Left forelimb (tissue), 1 donor: Measurements from ENCODE around the gene TRAPPC2L.
"Not testable (repeated sequence)": the region's sequence is repeated elsewhere in the genome, so short reads cannot be mapped to it uniquely, and the experiment has no call there.

Experiments used
- DNase-seq: peaks from one replicate; pipeline ENCODE4 v3.0.0-alpha.2; 2018; ENCODE audit warnings: low spot score

TRAPPC2L gene

DNA sequence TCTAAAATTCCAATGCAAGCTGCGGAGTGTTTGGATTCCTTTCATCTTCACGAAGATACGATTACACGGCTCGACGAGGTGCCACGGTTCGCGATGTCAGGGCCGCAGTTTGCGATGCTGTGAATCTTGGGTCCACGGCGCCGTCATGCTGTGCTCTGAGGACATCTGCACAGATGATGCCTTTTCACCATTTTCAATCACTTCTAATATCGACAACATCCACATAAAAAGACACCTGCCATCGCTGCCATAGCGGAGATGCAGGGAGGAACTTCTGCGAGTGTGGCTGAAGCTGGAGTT, 38.4 kb upstream of the TRAPPC2L start:
- no peak for DNase-seq

GRCh38 chr16:88819126-88819525, 37.8 kb upstream of the TRAPPC2L start:
- no peak for DNase-seq

- no peak for DNase-seq
These were observed 36.4 kb upstream of the TRAPPC2L start for GRCh38 chr16:88820385-88821025.

GRCh38 chr16:88821168-88821850, 35.6 kb upstream of the TRAPPC2L start:
- no peak for DNase-seq

DNA sequence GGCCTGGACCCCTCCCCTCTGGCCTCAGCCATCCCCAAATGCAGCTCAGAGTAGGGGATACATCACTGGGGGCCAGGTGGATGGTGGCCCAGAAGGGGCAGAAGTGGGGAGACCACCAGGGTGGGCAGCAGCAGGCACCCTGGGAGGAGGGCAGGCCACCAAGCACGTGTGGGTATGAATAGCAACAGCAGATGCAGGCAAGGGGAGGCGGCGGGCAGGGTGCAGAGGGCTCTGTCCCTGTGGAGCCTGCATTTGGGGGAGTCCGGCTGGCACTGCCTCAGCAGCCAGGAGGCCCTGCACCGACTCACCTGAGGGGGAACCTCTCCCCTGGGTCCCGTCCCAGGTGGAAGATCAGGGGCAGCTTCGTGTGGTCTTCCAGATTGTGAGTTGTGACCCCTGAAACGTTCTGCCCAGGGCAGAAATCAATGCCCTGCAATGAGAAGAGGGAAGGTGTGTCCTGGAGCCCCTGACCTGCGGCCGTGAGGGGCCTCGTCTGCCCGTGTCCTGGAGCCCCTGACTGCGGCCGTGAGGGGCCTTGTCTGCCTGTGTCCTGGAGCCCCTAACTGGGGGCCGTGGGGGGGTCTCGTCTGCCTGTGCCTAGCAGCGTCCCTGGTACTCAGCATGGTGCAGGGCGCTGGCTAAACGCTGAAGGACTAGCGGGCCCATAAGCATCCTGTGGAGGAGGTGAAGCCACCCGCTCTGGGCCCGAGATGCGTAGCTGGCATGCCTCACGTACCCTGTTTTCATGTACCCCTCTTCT, 34.5 kb upstream of the TRAPPC2L start:
- DNase-seq: no peak

GRCh38 chr16:88823646-88824045, 33.3 kb upstream of the TRAPPC2L start:
- not testable (repeated sequence) for DNase-seq

GRCh38 chr16:88824256-88825077, 32.5 kb upstream of the TRAPPC2L start:
- no peak for DNase-seq

DNA sequence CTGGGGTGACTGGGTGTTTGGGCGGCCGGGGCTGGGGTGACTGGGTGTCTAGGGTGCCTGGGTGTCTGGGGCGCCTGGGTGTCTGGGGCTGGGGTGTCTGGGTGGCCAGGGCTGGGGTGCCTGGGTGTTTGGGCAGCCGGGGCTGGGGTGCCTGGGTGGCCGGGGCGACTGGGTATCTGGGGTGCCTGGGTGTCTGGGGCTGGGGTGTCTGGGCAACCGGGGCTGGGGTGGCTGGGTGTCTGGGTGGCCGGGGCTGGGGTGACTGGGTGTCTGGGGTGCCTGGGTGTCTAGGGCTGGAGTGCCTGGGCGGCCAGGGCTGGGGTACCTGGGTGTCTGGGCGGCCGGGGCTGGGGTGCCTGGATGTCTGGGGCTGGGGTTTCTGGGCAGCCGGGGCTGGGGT, 31.8 kb upstream of the TRAPPC2L start:
- no peak for DNase-seq

DNA sequence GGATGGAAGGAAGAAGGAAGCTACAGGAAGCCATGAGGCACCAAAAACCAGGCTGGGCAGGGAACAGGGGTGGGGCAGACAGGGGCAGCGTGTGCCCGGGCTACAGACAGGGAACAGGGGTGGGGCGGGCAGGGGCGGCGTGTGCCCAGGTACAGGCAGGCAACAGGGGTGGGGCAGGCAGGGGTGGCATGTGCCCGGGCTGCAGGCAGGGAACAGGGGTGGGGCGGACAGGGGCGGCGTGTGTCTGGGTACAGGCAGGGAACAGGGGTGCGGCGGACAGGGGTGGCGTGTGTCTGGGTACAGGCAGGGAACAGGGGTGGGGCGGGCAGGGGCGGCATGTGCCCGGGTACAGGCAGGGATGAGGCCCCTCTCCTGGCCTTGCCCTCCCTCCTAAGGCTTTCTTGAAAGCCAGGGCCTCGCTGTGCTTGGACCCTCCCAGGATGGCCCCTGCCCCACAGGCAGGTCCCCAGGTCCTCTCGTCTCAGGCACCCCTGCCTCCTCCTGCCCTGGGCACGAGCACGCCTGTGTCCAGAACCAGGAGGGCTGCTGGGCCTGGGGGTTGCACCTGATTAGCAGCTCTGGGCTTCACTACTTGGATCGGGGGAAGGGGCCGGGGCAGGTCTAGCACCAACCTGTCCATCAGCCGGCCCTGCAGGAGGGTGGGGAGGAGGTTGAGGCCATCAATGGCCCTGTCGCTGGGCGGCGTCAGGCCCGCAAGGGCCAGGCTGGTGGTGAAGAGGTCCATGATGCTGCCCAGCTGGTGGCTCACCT, 30.7 kb upstream of the TRAPPC2L start:
- DNase-seq: no peak

DNA sequence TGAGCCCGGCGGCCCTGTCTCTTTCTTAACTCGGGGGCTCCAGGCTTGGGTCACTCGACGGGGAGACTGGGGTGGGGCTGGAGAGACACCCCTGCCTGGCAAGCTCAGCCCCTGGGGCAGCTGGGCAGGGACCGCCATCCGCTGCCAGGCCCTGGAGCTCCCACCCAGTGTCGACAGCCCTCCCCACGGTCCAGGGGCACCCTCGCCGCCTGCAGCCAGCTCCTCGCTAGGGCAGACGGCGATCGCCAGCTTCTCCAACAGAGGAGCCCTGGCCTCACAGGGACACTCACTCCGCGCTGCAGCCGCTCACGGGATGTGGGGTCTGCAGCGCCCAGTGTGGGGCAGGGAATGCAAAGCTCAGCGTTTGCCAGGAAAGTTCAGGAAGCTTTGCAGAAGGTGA, 29.2 kb upstream of the TRAPPC2L start:
- no peak for DNase-seq

DNA sequence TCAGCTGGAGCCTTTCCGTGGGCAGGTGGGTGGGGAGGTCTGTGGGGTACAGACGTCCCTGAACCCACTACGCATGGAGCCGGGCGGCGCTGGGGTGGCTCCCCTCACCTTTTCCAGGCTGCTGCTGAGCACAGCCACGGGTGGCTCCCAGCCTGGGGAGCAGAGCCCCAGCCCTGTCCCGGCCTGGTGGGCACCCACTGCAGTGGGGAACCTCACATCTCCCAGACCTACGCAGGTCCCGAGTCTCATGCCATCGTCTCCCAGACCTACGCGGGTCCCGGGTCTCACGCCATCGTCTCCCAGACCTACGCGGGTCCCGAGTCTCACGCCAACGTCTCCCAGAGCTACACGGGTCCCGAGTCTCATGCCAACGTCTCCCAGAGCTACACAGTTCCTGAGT, 28.2 kb upstream of the TRAPPC2L start:
- no peak for DNase-seq

DNA sequence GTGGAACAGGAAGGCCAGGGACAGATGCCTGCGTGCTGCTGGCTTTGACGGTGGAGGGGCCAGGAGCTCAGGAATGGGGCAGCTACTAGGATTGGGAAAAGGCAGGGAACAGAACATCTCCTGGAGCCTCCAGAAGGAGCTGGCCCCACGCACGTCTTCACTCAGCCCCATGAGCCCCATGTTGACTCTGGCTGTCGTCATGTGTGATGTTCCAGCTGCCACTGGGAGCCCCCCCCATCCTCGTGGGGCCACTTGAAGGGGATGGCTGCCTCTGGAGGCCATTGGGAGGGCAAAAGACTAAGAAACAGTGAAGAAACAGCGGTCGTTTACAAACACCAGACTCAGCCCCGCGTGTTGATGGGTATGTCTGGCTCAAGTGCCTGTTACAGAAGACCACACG, 26.7 kb upstream of the TRAPPC2L start:
- no peak for DNase-seq

DNA sequence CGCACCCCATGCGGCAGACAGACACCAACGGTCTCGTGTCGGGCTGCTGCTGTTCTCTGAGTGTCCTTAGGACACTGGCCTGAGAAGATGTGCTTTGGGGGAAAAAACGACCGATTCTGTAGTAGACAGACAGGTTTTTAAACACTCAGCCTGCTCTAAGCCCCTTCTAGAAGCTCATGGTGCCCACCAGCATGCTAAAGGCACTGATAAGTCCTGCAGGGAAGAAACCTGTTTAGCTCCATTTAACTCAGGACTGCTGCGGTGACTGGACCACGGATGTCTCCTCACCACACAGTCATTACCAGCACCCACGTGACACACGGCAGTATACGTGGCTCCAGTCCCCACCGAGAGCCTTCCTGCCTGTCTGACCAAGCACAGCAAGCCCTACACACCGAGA, 26.1 kb upstream of the TRAPPC2L start:
- no peak for DNase-seq

DNA sequence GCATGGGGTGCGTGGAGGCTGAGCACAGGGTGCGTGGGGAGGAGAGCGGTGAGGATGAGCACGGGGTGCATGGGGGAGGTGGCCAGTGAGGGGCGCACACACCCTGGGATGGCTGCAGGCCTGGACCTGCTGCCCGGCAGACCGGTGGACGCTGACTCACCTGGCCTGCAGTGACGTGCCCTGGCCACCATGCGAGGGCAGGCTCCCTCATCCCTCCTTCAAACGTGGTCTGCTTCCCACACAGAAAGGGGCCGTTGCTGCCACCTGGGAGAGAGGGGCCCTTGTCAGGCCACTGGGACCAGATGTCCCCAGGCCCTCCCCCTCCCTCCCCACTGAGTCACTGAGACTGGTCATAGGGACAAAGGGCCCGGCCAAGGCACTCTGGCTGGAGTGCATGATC, 25.1 kb upstream of the TRAPPC2L start:
- no peak for DNase-seq

- DNase-seq: no peak
These were observed 23.8 kb upstream of the TRAPPC2L start for GRCh38 chr16:88833086-88833485.

- DNase-seq: no peak
These were observed 22.3 kb upstream of the TRAPPC2L start for GRCh38 chr16:88834670-88835069.

DNA sequence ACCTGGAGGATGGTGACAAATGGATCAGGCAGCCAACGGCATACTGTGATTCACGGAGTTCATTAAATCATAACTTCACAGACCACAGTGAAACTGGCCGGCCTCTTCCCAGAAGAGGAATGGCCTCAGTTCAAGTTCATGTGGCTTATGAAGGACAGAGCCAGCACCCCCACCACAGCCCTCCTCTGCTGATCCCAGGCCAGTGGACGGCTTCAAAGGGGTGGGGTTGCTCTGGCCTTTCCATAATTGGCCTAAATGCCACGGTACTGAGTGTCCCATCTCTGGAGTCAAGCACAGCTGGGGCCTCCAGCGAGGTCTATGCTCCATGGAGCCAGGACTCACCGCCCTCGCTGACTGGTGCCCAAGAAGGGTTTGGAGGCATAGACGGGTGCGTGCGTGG, 21.5 kb upstream of the TRAPPC2L start:
- no peak for DNase-seq

- no peak for DNase-seq
These were observed 21.1 kb upstream of the TRAPPC2L start for GRCh38 chr16:88835818-88836217.

- no peak for DNase-seq
These were observed 20.1 kb upstream of the TRAPPC2L start for GRCh38 chr16:88836791-88837190.

DNA sequence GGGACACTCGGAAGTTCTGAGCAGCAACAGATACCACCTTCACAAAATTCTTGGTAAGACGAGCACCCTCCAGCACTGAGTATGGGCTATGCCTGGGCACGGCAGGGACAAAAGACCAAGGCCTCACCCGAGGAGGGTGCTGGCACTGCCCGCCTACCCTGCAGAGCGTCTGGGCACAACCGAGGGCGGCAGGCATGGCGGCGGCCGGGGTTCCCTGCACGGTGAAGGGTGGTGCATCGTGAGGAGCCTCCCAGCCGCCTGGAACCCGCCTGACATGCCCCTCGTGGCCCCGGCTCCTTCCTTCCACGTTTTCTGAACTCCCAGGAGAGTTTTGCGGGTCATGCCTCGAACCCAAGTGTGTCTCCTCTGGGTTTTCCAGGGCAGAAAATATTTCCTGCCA, 19.1 kb upstream of the TRAPPC2L start:
- DNase-seq: no peak

DNA sequence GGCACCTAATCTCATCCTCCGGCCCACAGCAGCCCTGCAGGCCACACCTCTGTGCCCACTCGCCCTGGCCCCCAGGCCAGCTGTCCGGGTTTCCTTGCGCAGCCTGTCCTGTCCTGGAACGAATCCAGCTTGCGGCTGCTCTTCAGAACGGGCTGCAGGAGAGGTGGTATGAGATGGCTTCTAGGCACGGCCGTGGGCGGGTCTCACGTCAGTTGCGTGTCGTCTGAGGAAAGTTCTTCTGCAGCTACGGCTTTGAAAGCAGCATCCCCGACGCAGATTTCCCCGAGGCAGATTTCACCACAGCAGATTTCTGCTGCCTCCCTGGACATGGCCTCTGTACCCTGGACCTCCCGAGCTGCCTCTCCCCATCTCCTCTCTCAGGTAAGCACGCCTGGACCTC, 18.4 kb upstream of the TRAPPC2L start:
- DNase-seq: no peak

- no peak for DNase-seq
These were observed 17.8 kb upstream of the TRAPPC2L start for GRCh38 chr16:88839026-88839529.
